Hematopoietic multipotent progenitor cell treated with erythropoietin and hydrocortisone succinate and interleukin-3 and kit ligand, for 6 days (in vitro differentiated cells): Measurements from ENCODE around the gene ESYT3.
"Not testable (repeated sequence)": the region's sequence is repeated elsewhere in the genome, so short reads cannot be mapped to it uniquely, and the experiment has no call there.

Experiments used
- DNase-seq: peaks from one replicate; pipeline ENCODE4 v3.0.0-alpha.2; 2015

Gene ESYT3

DNA sequence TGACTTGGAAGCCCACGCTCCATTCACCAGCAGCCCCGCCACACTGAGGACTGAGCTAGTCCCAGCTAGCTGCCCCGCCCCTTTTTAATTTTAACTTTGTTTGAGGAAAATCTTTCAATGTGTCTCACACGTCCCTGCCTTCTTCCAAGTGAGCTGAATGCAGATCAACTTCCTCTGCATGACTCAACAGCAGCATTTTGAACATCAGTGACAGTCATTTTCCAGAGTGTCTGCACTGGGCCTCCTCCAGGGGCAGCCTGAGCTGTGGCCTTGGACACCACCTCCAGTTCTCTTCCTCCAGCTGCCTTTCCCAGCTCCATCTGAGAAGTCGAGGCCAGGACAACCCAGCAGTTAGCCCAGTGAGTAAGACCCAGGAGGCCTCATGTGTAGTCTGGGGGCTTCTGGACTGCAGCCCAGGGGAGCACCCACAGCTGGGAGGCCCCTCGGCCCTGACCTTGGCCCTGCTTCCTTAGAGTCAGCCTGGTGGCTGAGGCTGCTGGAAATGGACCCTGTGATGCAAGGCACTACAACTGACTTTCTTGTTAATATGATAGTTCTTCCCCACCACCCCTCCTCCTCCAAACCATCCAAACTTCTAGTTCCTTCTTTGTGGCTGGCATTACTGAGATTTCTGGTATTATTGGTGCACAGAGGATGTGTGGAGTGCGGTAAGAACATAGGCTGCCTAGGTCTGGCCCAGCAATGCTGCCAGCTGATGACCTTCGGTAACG lies 21.4 kb upstream of the ESYT3 start:
- no peak for DNase-seq

DNA sequence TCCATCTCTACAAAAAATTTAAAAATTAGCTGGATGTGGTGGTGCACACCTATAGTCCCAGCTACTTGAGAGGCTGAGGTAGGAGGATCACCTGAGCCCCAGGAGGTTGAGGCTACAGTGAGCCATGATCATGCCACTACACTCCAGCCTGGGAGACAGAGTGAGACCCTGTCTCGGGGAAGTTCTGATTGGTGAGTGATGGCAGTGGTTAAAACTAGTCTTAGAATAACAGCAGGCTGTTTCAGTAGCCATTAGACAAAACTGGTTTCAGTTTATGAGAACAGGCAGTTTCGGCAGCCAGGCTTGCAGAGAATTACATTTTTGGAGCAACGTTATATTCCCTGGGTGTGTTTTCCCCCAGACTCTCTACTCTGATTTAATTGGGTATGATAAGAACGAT lies 18.2 kb upstream of the ESYT3 start:
- not testable (repeated sequence) for DNase-seq

DNA sequence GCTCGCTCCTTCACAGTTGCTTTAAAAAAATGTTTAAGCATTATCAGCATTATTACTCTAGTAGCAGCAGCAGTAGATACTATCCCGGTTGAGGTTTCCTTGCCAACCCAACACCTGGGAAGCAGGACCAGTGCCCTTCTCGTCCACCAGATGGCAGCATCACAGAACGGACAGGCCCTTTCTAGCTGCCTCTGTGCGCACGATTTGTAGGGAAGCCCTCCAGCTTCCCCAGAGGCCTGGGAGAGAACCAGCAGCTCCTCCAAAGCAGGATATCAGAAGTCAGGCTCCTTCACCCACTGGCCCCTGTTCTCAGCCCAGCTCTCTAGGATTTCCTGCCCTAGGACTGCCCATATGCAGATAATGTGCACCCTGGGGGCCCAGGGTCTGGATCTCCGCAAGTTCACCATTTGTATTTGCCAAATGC lies 16.8 kb upstream of the ESYT3 start:
- peak; percentile 89 for DNase-seq

DNA sequence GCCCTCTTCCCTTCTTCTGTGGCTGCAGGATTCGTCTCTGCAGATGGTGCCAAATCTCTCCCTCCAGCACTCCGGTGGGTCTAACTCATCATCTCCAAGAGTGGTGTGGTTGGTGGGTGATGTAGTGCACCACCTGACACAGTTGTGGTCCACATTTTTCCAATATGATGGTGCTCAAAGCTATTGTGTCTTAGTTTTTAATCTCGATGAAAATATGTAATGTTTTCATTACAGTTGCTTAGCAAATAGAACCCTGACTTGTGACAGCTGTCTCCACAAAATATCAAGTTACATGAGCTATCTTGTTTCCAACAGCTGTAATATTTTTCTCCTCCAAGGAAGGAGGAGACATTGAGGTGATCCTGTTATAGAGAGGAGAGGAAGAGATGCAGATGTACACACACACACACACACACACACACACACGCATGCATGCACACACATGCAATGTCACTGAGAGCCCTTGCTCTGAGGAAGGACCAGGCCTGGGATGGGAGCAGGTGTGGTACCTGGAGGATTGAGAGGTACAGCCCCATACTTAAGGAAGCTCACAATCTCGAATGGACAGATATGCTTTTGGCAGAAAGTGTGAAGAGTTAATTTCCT lies 15.7 kb upstream of the ESYT3 start:
- DNase-seq = no peak

- DNase-seq = no peak
Observed at GRCh38 chr3:138423316-138423715, 11.1 kb upstream of the ESYT3 start.

DNA sequence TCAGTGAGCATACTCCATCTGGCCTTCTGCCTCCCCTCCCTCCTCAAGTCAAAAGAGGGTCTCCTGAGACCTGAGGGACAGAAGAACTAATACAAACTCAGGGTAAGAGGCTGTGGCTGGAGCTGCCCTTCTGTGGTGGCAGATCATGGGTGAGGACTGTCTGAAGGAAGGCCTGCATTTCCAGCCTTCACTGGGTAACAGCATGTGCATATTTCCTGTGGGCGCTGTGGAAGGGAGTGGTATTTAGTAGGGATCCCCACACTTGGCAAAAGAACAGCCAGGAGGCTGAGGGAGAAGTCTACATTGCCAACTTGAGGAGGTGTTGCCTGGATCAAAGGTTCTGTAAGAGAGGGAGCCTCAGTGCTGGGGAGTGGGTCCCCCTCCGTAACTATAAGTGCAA lies 10.1 kb upstream of the ESYT3 start:
- no peak for DNase-seq

- DNase-seq = no peak
Observed at GRCh38 chr3:138426211-138426610, 8.2 kb upstream of the ESYT3 start.

DNA sequence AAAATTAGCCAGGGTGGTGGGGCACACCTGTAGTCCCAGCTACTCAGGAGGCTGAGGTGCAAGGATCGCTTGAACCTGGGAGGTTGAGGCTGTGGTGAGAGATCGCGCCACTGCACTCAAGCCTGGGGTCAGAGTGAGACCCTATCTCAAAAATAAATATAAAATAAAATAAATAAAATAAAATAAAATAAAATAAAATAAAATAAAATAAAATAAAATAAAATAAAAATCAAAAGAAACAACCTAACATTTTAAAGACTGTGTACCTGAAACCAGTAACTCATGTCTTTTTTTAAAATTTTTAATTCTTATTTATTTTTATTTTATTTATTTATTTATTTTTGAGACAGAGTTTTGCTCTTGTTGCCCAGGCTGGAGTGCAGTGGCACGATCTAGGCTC lies 7.7 kb upstream of the ESYT3 start:
- DNase-seq = not testable (repeated sequence)

DNA sequence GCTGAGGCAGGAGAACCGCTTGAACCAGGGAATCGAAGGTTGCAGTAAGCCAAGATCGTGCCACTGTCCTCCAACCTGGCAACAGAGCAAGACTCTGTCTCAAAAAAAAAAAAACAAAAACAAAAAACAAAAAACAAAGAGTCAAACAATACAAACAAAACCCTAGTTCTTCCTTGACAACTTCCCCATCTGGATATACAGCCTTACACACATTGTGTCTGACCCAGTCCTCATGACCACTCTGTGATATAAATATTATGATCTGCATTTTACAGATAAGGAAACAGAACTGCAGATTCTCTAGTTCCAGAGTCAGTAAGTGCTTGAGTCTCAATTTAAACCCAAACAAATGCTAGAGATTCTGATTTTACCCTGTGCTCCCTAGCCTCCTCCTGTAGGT lies 4.8 kb upstream of the ESYT3 start:
- DNase-seq = peak; percentile 43

DNA sequence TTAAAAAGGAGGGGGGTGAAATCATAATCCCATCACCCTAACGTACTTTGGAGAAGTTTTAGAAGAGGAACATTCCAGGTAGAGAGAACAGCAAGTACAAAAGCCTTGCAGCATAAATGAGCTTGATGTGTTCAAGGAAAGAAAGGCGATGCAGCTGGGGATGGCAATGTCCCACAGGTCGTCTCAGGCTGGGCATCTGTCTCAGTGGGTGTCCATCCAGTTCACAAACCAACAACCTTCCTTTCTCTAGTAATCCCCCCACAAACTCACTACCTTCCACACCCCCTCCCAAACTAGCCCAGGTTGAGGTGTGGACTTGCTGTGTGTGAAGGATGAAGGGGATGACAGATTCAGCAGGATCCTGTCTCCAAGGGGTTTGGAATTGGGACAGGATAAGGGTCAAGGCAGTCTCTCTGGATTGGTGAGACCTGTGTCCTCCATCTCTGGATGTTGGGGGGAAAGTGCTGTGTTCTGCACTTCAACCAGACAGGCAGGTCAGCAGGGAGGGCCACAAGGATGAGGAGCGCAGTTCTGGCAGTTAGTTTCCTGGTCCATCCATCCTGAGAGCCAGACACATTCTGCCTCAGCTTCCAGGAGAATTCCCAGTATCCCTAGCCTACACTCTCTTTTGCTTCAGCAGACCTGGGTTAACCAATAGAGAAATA lies 1.7 kb upstream of the ESYT3 start:
- DNase-seq = no peak

GRCh38 chr3:138433892-138434275 lies 532 bp upstream of the ESYT3 start:
- DNase-seq = no peak

GRCh38 chr3:138434875-138435772 lies 708 bp downstream of the ESYT3 start:
- no peak for DNase-seq

DNA sequence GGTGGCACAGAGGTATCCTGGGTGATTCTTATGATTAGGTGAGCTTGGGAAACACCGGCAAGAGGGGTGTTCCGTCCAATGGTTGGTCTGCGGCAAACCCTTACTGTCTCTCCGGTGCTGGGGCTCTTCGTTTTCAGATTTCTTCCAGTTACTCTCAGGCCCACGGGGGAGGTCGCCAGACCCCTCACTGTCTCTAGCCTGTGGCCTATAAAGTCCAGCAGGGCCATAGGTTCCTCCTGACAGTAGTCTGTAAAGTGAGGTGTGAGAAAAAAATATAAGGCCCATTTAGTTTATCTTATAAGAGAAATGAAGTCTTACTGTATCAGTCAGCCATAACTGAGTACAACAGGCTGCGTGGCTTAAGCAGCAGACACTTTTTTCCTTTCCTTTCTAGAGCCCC lies 1.4 kb downstream of the ESYT3 start:
- DNase-seq = no peak

GRCh38 chr3:138437281-138437680 lies 2.9 kb downstream of the ESYT3 start:
- DNase-seq = no peak

DNA sequence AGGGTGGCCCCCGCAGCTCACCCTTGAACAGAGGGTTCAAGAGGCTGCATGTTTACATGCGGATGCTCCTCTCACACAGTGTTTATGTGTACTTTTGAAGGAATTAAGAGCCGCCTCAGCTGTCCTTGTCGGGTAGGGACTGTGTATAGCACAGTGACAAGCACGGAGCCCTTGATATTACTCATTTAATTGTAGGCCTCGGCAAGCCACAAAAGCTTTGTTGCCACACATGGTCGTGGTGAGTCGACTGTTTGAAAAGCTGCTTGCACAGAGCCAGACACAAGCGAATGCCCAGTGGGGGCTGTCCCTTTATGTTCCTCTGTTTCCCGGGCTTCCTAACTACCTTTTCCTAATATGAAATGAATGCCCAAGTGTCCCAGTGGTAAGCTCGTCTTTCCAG lies 4.5 kb downstream of the ESYT3 start:
- DNase-seq = peak; percentile 31

- no peak for DNase-seq
Observed at GRCh38 chr3:138439646-138440045, 5.2 kb downstream of the ESYT3 start.

- peak; percentile 56 for DNase-seq
Observed at GRCh38 chr3:138440121-138440521, 5.7 kb downstream of the ESYT3 start.

- peak; percentile 35 for DNase-seq
Observed at GRCh38 chr3:138440596-138440995, 6.2 kb downstream of the ESYT3 start.

GRCh38 chr3:138441256-138441655 lies 6.8 kb downstream of the ESYT3 start:
- DNase-seq = no peak

GRCh38 chr3:138441742-138442141 lies 7.3 kb downstream of the ESYT3 start:
- no peak for DNase-seq

- peak; percentile 48 for DNase-seq
Observed at GRCh38 chr3:138442433-138442832, 8.0 kb downstream of the ESYT3 start.

GRCh38 chr3:138443091-138443490 lies 8.7 kb downstream of the ESYT3 start:
- DNase-seq = no peak
